ENCODE measurements around the gene SH3RF1.
"Not testable (repeated sequence)": the region's sequence is repeated elsewhere in the genome, so short reads cannot be mapped to it uniquely, and the experiment has no call there.

SH3RF1 gene

GRCh38 chr4:169200361-169201030 lies 70.3 kb downstream of the SH3RF1 start:
- Histone ChIP-seq H3K4me3 (ENCODE audit: low read depth, low read length) (no peak overlapping the region), H3K27ac (peak overlapping the region; percentile 85), H3K27me3 (replicated peaks) (no peaks in the 10 kb centered on the region), H3K36me3 (replicated peaks) (no peaks in the 10 kb centered on the region)
- in situ Hi-C loops (cut with HindIII; ENCODE audit: low pct_ligation_motif_present, low sequenced_read_pairs): no loop called here
- no peak for TF ChIP-seq CTCF (IDR thresholded peaks at IDR 0.05; ENCODE audit: low read depth, low read length, missing control alignments)
- DNase-seq: no peak

- no peaks in the 10 kb centered on the region for H3K36me3 ChIP-seq (replicated peaks)
- no peak overlapping the region for H3K27ac ChIP-seq
- DNase-seq: no peak
- H3K27me3 ChIP-seq (replicated peaks): no peaks in the 10 kb centered on the region
- TF ChIP-seq CTCF (IDR thresholded peaks at IDR 0.05; ENCODE audit: low read depth, low read length, missing control alignments): no peak
- in situ Hi-C loops (cut with HindIII; ENCODE audit: low pct_ligation_motif_present, low sequenced_read_pairs): no loop called here
- H3K4me3 ChIP-seq (ENCODE audit: low read depth, low read length): no peak overlapping the region
Measured at GRCh38 chr4:169199184-169199583, 71.6 kb downstream of the SH3RF1 start.

GRCh38 chr4:169198167-169198566 lies 72.6 kb downstream of the SH3RF1 start:
- no peak for TF ChIP-seq CTCF (IDR thresholded peaks at IDR 0.05; ENCODE audit: low read depth, low read length, missing control alignments)
- DNase-seq: no peak
- Histone ChIP-seq H3K36me3 (replicated peaks) (no peaks in the 10 kb centered on the region), H3K27me3 (replicated peaks) (no peaks in the 10 kb centered on the region), H3K27ac (no peak overlapping the region), H3K4me3 (ENCODE audit: low read depth, low read length) (no peak overlapping the region)
- in situ Hi-C loops (cut with HindIII; ENCODE audit: low pct_ligation_motif_present, low sequenced_read_pairs): no loop called here

- DNase-seq; H3K36me3 ChIP-seq (replicated peaks); H3K4me3 ChIP-seq (ENCODE audit: low read depth, low read length); in situ Hi-C loops (cut with HindIII; ENCODE audit: low pct_ligation_motif_present, low sequenced_read_pairs); H3K27me3 ChIP-seq (replicated peaks); H3K27ac ChIP-seq: not testable (repeated sequence)
Measured at GRCh38 chr4:169197206-169197605, 73.5 kb downstream of the SH3RF1 start.

GRCh38 chr4:169195032-169195431 lies 75.7 kb downstream of the SH3RF1 start:
- in situ Hi-C loops (cut with HindIII; ENCODE audit: low pct_ligation_motif_present, low sequenced_read_pairs): no loop called here
- DNase-seq: no peak

GRCh38 chr4:169189968-169190367 lies 80.8 kb downstream of the SH3RF1 start:
- H3K27me3 ChIP-seq (replicated peaks); H3K4me3 ChIP-seq (ENCODE audit: low read depth, low read length); in situ Hi-C loops (cut with HindIII; ENCODE audit: low pct_ligation_motif_present, low sequenced_read_pairs); H3K27ac ChIP-seq; DNase-seq; H3K36me3 ChIP-seq (replicated peaks): not testable (repeated sequence)

More at GRCh38 chr4:169195032-169195431, 75.7 kb downstream of the SH3RF1 start:
- Histone ChIP-seq H3K27me3 (replicated peaks) (no peaks in the 10 kb centered on the region), H3K27ac (no peak overlapping the region), H3K36me3 (replicated peaks) (no peaks in the 10 kb centered on the region), H3K4me3 (ENCODE audit: low read depth, low read length) (no peak overlapping the region)
- TF ChIP-seq CTCF (IDR thresholded peaks at IDR 0.05; ENCODE audit: low read depth, low read length, missing control alignments): no peak

- Histone ChIP-seq H3K4me3 (ENCODE audit: low read depth, low read length) (no peak overlapping the region), H3K27ac (no peak overlapping the region), H3K36me3 (replicated peaks) (no peaks in the 10 kb centered on the region), H3K27me3 (replicated peaks) (no peaks in the 10 kb centered on the region)
- no peak for TF ChIP-seq CTCF (IDR thresholded peaks at IDR 0.05; ENCODE audit: low read depth, low read length, missing control alignments)
- no peak for DNase-seq
- in situ Hi-C loops (cut with HindIII; ENCODE audit: low pct_ligation_motif_present, low sequenced_read_pairs): no loop called here
Measured at GRCh38 chr4:169189372-169189771, 81.4 kb downstream of the SH3RF1 start.

Data from brain microvascular endothelial cell (primary cell).